Spleen (tissue), 11 donors: ENCODE data around the gene RPL32. TPM values are rescaled to one million over a fixed set of nuclear protein-coding genes. Genes with fewer than 3 reads are reported as not detected.
A peak's percentile ranks its signal among the peaks of the same experiment; 100 is the strongest.

Source experiments
- DNase-seq: peaks from one replicate; pipeline ENCODE4 v3.0.0-alpha.2; 2020
- H3K27ac ChIP-seq, 8 donors: fragments of 200-600 bp; sonication (generic) in 7 of 8; 1 replicate in 4 of 8; 2 replicates in 4 of 8; pipeline versions ENCODE4 v1.5.0 to v1.8.0; 2016 to 2021; ENCODE audit warnings: inconsistent platforms in 4 of 8, mild to moderate bottlenecking in 4 of 8, moderate library complexity in 1 of 8
- H3K27me3 ChIP-seq, 7 donors: fragments of 200-600 bp; sonication (generic) in 6 of 7; replicated peaks in 1 of 7; 1 replicate in 4 of 7; 2 replicates in 3 of 7; pipeline versions ENCODE4 v1.5.0 to v1.8.0; 2016 to 2021; ENCODE audit warnings: inconsistent platforms in 3 of 7, mild to moderate bottlenecking in 1 of 7
- H3K36me3 ChIP-seq, 6 donors: fragments of 200-600 bp; sonication (generic) in 5 of 6; 1 replicate in 4 of 6; 2 replicates in 2 of 6; pipeline versions ENCODE4 v1.5.0 to v1.8.0; 2016 to 2021; ENCODE audit warnings: inconsistent platforms in 2 of 6
- H3K4me1 ChIP-seq, 6 donors: fragments of 200-600 bp; sonication (generic) in 5 of 6; 1 replicate in 3 of 6; 2 replicates in 3 of 6; pipeline versions ENCODE4 v1.5.0 to v1.8.0; 2016 to 2021; ENCODE audit warnings: inconsistent platforms in 3 of 6
- H3K4me3 ChIP-seq, 8 donors: fragments of 200-600 bp; sonication (generic) in 7 of 8; 1 replicate in 4 of 8; 2 replicates in 4 of 8; pipeline versions ENCODE4 v1.5.0 to v1.8.0; 2016 to 2021; ENCODE audit warnings: inconsistent platforms in 4 of 8, mild to moderate bottlenecking in 4 of 8, moderate library complexity in 2 of 8
- H3K9me3 ChIP-seq, 8 donors: fragments of 200-600 bp; sonication (generic) in 7 of 8; 1 replicate in 4 of 8; 2 replicates in 4 of 8; pipeline versions ENCODE4 v1.5.0 to v1.8.0; 2016 to 2021; ENCODE audit warnings: inconsistent platforms in 4 of 8
- CTCF ChIP-seq, 11 experiments: fragments of 200-600 bp in 7 of 11; fragments of 450-650 bp in 4 of 11; sonication (generic) in 4 of 11; IDR thresholded peaks in 8 of 11; conservative IDR thresholded peaks in 3 of 11; 1 replicate in 7 of 11; 2 replicates in 4 of 11; pipeline versions ENCODE4 v1.4.0 to v1.8.0; 2016 to 2021; ENCODE audit warnings: antibody characterized with exemption in 11 of 11, inconsistent platforms in 4 of 11, mild to moderate bottlenecking in 1 of 11
- POLR2A ChIP-seq, 3 donors: fragments of 450-650 bp; IDR thresholded peaks; one replicate each; pipeline ENCODE4 v1.5.1; 2017; ENCODE audit warnings: antibody characterized with exemption in 3 of 3, mild to moderate bottlenecking in 1 of 3
- POLR2AphosphoS5 ChIP-seq, 3 donors: sonication (generic); formaldehyde crosslinking; IDR thresholded peaks; one replicate each; pipeline ENCODE4 v1.5.1; 2017; ENCODE audit warnings: antibody characterized with exemption in 3 of 3
- WGBS, 5 donors: extraction: QIAGEN DNeasy Blood & Tissue Kit in 3 of 5; methylation state at CpG; one replicate each; pipeline versions ENCODE4 v1.1.5 to v1.1.7; 2013 to 2018; 5-methylcytosine and 5-hydroxymethylcytosine counted together
- intact Hi-C: fragments of 100-400 bp; cut with DNase I; formaldehyde crosslinking; loops from one replicate; pipeline ENCODE4 v1.15.0; 2023; ENCODE audit warnings: low total_unique reads
- polyA plus RNA-seq, 3 donors: library from polyadenylated mRNA; stranded (reverse); fragments of 200-250 nt; gene quantifications; one replicate each; pipeline ENCODE4 v1.2.1, GENCODE V29; 2013
- total RNA-seq, 7 donors: library from RNA; depleted of rRNA in 3 of 7; stranded (reverse); fragments of >200 nt in 3 of 7; fragmentation: NEBNext Ultra II Directional in 4 of 7; extraction: Animal tissue kit (Norgen Biotek cat#: 25700) in 4 of 7; gene quantifications; one replicate each; pipeline versions ENCODE4 v1.1.0 to v1.2.1, GENCODE V29; 2016 to 2021
- donor health status: healthy with polysubstance abuse.
- donor health status: DM: no; HTN: no; CAD: no; lungs with moderate emphysema.
- donor health status: DM: no; HTN: no; CAD: no.
- donor health status: Bipolar disorder and iron deficiency.
- donor health status: healthy.
- donor health status: DM: no; HTN: no; CAD: no.
- donor health status: DM: yes; HTN: yes; CAD: no.

RPL32 gene
- total and polyA plus RNA-seq, 10 donors, result 911 to 6,164 (median 1,572) TPM

GRCh38 chr3:12866836-12867235 is 25.5 kb upstream of the RPL32 start:
- peak; percentile 66 for DNase-seq
- Histone ChIP-seq H3K27ac (no peak overlapping the region), H3K4me3 (no peak overlapping the region), H3K9me3 (peaks cover 0 to 16% (median 9%) of the 10 kb centered on the region in 8 donors), H3K4me1 (peaks cover 3 to 36% (median 19%) of the 10 kb centered on the region in 6 donors), H3K36me3 (no peaks in the 10 kb centered on the region), H3K27me3 (peaks cover 0 to 23% (median 7%) of the 10 kb centered on the region in 7 donors)
- no peak for TF ChIP-seq POLR2AphosphoS5 (IDR thresholded peaks at IDR 0.05)
- TF ChIP-seq CTCF (IDR thresholded peaks at IDR 0.05 in 8 of 11, conservative IDR thresholded peaks at IDR 0.05 in 3 of 11), result no peak
- TF ChIP-seq POLR2A (IDR thresholded peaks at IDR 0.05), result no peak
- intact Hi-C loops, result no loop called here
- WGBS, 5 donors, result 65 to 83% (median 81%) methylated on average over 6 of the region's 6 CpGs

GRCh38 chr3:12865271-12865670 is 23.9 kb upstream of the RPL32 start:
- Histone ChIP-seq H3K9me3 (peaks cover 0 to 16% (median 9%) of the 10 kb centered on the region in 8 donors), H3K4me1 (peaks cover 3 to 25% (median 17%) of the 10 kb centered on the region in 6 donors), H3K4me3 (no peak overlapping the region), H3K27me3 (peaks cover 0 to 23% (median 7%) of the 10 kb centered on the region in 7 donors), H3K36me3 (no peaks in the 10 kb centered on the region), H3K27ac (no peak overlapping the region)
- intact Hi-C loops, result no loop called here
- TF ChIP-seq CTCF (IDR thresholded peaks at IDR 0.05 in 8 of 11, conservative IDR thresholded peaks at IDR 0.05 in 3 of 11) (no peak), POLR2AphosphoS5 (IDR thresholded peaks at IDR 0.05) (no peak)
- no peak for DNase-seq
- WGBS, 5 donors, result 80 to 95% (median 90%) methylated on average over 4 of the region's 4 CpGs

GRCh38 chr3:12862387-12862786 is 21.0 kb upstream of the RPL32 start:
- no peaks in the 10 kb centered on the region for H3K27me3 ChIP-seq
- no peak for DNase-seq
- no peak overlapping the region for H3K27ac ChIP-seq
- TF ChIP-seq POLR2AphosphoS5 (IDR thresholded peaks at IDR 0.05), result no peak
- TF ChIP-seq POLR2A (IDR thresholded peaks at IDR 0.05), result no peak
- no peak for TF ChIP-seq CTCF (IDR thresholded peaks at IDR 0.05 in 8 of 11, conservative IDR thresholded peaks at IDR 0.05 in 3 of 11)
- H3K4me1 ChIP-seq, result no peaks in the 10 kb centered on the region
- 89 to 97% (median 93%) methylated on average over 8 of the region's 8 CpGs for WGBS, 5 donors
- no peak overlapping the region for H3K4me3 ChIP-seq
- no peaks in the 10 kb centered on the region for H3K36me3 ChIP-seq
- H3K9me3 ChIP-seq, result peaks cover 0 to 16% (median 9%) of the 10 kb centered on the region in 8 donors
- intact Hi-C loops, result no loop called here

GRCh38 chr3:12861611-12862010 is 20.2 kb upstream of the RPL32 start:
- H3K36me3 ChIP-seq, result no peaks in the 10 kb centered on the region
- TF ChIP-seq CTCF (IDR thresholded peaks at IDR 0.05 in 8 of 11, conservative IDR thresholded peaks at IDR 0.05 in 3 of 11) (no peak), POLR2A (IDR thresholded peaks at IDR 0.05) (no peak), POLR2AphosphoS5 (IDR thresholded peaks at IDR 0.05) (no peak)
- H3K4me1 ChIP-seq, result no peaks in the 10 kb centered on the region
- H3K27ac ChIP-seq, result no peak overlapping the region
- DNase-seq, result no peak
- H3K4me3 ChIP-seq, result no peak overlapping the region
- intact Hi-C loops, result no loop called here
- WGBS, 5 donors, result 80 to 86% (median 84%) methylated on average over 5 of the region's 5 CpGs
- peaks cover 0 to 16% (median 9%) of the 10 kb centered on the region in 8 donors for H3K9me3 ChIP-seq
- peaks cover 0 to 2% (median 0%) of the 10 kb centered on the region in 7 donors for H3K27me3 ChIP-seq
